OCI-M2 (cell line): ENCODE measurements around the gene FKBP1A.
"Not testable (repeated sequence)": the region's sequence is repeated elsewhere in the genome, so short reads cannot be mapped to it uniquely, and the experiment has no call there.

Source experiments
- DNase-seq: peaks from one replicate; lab custom pipeline; 2025; ENCODE audit not compliant: unreplicated experiment; lab: John Stamatoyannopoulos, UW

Gene FKBP1A

GRCh38 chr20:1367479-1367878 lies 25.4 kb downstream of the FKBP1A start:
- no peak for DNase-seq

DNA sequence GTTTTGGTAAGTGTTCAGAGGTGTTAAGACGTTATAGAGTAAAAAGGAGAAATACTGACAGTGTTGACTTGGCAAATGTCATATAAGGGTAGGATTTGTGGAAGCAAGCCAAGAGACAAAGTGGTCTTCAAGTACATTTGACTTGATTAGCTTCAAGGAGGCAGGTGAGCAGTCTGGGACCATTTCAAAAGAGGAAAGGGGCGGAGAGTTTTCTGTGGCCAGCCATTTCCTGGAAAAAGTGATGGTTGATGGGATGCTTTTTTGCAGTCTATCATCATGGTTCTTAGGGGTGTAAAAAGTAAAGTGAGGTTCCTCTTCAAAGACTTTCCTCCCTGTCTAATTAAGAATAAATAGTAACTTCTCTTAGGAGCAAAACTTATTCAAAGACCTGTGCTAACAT lies 28.7 kb downstream of the FKBP1A start:
- DNase-seq, result no peak

DNA sequence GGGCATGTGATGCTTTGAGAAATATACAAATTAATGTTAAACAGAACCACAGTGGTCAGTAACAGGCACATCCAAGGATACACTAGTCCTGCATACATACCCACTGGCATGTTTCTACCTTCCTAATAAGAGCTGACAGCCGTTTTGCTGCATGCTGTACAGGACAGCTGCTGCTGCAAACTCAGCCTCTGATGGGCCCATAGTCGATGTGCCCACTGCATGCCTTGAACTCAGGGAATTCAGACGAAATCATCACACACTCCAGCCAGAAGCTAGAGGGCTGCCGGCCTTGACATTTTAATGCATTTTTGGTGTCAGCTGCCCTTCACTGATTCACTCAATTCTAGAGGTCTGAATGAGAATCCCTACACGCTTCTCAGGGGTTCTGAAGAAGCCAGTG lies 29.3 kb downstream of the FKBP1A start:
- no peak for DNase-seq

DNA sequence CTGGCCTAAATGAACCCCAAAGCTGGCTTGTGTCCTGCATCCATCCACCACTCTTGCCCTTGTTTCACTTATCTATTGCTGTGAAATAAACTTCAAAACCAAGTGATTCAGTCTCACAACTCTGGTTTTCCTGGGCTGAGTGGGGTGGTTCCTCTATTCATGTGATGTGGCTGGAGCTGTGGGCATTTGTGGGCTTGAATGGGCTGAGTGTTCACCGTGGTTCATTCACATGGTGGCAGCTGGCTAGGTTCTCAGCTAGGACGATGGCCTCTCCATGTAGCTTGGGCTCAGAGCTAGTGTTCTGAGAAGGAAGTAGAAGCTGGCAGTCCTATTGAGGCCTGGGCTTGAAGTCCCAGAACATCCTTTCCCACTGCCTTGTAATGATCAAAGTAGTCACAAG lies 30.4 kb downstream of the FKBP1A start:
- no peak for DNase-seq

DNA sequence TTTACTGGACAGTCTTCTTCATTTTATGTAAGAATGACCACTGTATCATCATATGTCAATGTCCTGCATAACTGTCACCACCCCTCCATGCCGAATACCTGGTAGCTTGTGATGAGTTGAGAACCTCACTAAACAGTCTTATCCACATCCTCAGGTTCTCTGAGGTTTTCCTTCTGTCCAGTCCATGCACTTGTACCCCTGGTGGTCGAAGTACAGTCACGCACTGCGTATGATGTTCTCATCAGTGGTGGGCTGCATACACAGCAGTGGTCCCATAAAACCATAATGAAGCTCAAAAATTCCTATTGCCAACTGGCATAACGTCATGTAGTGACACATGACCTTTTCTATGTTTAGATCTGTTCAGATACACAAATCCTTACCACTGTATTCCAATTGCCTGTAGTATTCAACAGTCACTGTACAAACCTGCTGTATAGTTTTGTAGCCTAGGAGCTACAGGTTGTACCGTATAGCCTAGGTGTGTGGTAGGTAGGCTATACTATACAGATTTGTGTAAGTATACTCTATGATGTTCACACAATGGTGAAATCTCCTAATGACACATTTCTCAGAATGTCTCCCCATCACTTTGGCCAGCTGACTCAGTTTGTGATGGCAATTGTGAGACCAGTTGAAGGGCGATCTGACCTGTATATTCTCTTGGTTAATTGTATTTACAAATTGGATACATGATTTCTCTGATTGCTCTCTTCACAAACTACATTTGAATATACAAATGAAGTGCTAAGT lies 32.6 kb downstream of the FKBP1A start:
- DNase-seq, result no peak

DNA sequence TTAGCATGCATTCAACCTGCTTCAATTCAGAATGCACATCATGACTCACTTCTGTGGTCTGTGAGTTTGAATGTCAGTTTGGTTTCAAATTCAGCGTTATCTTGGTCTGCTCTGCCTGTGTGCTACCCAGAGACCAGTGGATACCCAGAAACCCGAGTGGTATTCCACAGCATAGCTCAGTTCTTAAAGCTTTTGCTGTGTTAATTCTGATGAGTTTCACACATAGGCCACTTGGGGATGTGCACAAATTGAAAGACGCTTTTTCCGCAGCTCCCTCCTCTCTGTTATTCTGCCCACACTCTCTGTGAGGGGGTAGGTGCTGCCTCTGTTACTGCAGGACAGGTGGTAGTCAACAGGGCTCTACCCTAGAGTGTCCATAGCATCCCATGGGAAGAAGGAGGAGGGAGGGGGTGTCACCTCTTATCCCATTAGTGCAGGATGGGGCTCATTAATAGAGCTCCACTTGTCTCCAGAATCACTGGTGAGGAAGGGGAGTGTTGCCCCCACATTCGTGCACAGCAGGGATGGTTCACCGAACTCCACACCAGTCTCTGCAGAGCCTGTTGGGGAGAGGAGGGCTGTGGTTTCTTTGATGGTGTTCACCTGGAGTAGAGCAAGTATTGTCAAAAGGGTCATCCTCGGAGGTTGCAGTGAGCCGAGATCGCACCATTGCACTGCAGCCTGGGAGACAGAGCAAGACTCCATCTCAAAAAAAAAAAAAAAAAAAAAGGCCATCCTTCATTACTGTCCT lies 34.8 kb downstream of the FKBP1A start:
- DNase-seq, result no peak

GRCh38 chr20:1353956-1354355 lies 38.9 kb downstream of the FKBP1A start:
- no peak for DNase-seq

GRCh38 chr20:1346315-1346969 lies 46.4 kb downstream of the FKBP1A start:
- DNase-seq, result no peak

DNA sequence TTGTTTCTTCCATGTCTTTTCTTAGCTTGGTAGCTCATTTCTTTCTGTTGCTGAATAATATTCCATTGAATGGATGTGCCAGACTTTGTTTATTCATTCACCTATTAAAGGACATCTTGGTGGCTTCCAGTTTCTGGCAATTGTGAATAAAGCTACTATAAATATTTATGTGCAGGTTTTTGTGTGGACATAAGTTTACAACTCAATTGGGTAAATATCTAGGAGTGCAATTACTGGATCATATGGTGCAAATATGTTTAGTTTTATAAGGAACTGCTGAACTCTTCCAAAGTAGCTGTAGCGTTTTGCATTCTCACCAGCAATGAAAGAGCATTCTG lies 47.1 kb downstream of the FKBP1A start:
- DNase-seq, result no peak

GRCh38 chr20:1345030-1345755 lies 47.7 kb downstream of the FKBP1A start:
- no peak for DNase-seq

- not testable (repeated sequence) for DNase-seq
Measured at GRCh38 chr20:1343446-1344124, 49.3 kb downstream of the FKBP1A start.

- DNase-seq, result no peak
Measured at GRCh38 chr20:1341561-1342265, 51.1 kb downstream of the FKBP1A start.

GRCh38 chr20:1338801-1339200 lies 54.1 kb downstream of the FKBP1A start:
- DNase-seq, result no peak

DNA sequence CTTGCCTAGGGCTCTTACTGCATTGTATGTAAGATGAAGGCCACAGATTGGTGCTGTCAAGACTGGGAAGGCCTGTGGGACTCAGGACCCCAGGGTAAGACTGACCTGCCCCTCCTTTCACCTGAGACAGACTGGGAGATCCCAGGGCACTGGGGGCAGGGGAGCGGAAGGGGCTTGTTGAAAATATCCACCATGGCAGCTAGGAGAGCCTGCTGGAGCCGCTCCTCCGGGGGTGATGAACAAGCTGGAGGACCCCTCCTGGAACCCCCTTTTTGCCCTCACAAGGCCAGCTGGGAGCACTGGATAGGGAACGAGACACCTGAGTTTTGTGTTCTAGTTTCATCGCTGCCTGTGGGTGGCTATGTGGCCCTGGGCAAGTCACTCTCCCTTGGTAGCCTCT lies 54.8 kb downstream of the FKBP1A start:
- DNase-seq, result no peak

DNA sequence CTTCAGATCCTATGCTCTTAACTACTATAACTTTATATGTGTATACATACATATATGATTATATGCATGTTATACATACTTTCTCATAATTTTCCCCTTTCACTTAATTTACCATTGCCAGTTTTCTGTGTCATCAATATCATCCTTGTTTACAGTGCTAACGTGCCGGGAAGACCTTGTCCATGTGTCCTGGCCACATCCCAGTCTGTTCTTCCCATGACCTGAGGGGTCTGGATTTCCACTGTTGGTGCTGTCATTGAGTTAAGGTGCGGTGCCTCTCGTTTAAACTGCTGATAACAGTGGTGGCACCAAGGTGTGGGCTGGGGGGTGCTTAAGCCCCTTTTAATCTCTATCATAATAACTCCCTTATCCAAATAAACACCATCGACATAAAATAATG lies 55.4 kb downstream of the FKBP1A start:
- DNase-seq, result no peak

- no peak for DNase-seq
Measured at GRCh38 chr20:1336699-1337367, 56.0 kb downstream of the FKBP1A start.

GRCh38 chr20:1335961-1336698 lies 56.7 kb downstream of the FKBP1A start:
- no peak for DNase-seq

- DNase-seq, result no peak
Measured at GRCh38 chr20:1334761-1335160, 58.1 kb downstream of the FKBP1A start.

DNA sequence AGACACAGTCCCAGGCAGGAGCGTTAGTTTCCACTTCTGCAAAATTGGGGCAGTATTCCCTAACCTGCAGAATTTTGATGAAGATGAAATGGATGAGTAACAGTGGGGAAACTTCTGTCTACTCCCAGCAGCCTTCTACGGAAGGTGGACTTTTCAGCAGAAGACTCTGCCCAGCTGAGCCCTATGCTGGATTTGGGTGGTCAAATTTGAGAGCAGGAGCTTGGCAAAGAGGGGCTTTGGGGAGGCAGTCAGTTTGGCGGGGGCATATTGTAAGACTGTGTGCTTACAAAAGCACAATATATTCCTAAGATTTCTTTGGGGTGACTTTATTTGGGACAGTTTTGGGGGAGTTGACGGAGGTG lies 58.5 kb downstream of the FKBP1A start:
- DNase-seq, result no peak
